Neuronal stem cell (in vitro differentiated cells): ENCODE data around the gene FBXO21.
"Not testable (repeated sequence)": the region's sequence is repeated elsewhere in the genome, so short reads cannot be mapped to it uniquely, and the experiment has no call there.

Experiments used
- DNase-seq: peaks from one replicate; pipeline ENCODE4 v3.0.0-alpha.2; 2013; ENCODE audit warnings: low spot score
- H2AFZ ChIP-seq: one replicate; pipeline ENCODE4 v1.6.1; 2013; ENCODE audit warnings: mild to moderate bottlenecking, low read length, inconsistent platforms
- H2AK5ac ChIP-seq: 2 replicates; pipeline ENCODE4 v1.6.1; 2013; ENCODE audit warnings: low read depth, mild to moderate bottlenecking, inconsistent platforms, low read length, moderate library complexity, mixed read lengths
- H2BK120ac ChIP-seq: 2 replicates; pipeline ENCODE4 v1.6.1; 2013; ENCODE audit warnings: low read depth, mild to moderate bottlenecking, inconsistent platforms, low read length, moderate library complexity, mixed read lengths
- H2BK12ac ChIP-seq: one replicate; pipeline ENCODE4 v1.6.1; 2013; ENCODE audit warnings: low read length, inconsistent platforms
- H2BK15ac ChIP-seq: 2 replicates; pipeline ENCODE4 v1.6.1; 2013; ENCODE audit warnings: mild to moderate bottlenecking, low read length, inconsistent platforms, mixed read lengths
- H2BK5ac ChIP-seq: one replicate; pipeline ENCODE4 v1.6.1; 2013; ENCODE audit warnings: inconsistent platforms, mild to moderate bottlenecking, low read length, moderate library complexity
- H3K14ac ChIP-seq: one replicate; pipeline ENCODE4 v1.6.1; 2013; ENCODE audit warnings: low read length, inconsistent platforms
- H3K18ac ChIP-seq: 2 replicates; pipeline ENCODE4 v1.6.1; 2013; ENCODE audit warnings: low read length, inconsistent platforms
- H3K23ac ChIP-seq: 2 replicates; pipeline ENCODE4 v1.6.1; 2013; ENCODE audit warnings: low read depth, mild to moderate bottlenecking, mixed read lengths, low read length, inconsistent platforms; ENCODE audit not compliant: poor library complexity
- H3K27ac ChIP-seq: replicated peaks from 3 replicates; pipeline ENCODE4 v1.5.1; 2013; ENCODE audit warnings: low read length, inconsistent platforms
- H3K27me3 ChIP-seq, 3 experiments: 2 replicates each; pipeline ENCODE4 v1.6.1; 2013; ENCODE audit warnings: low read length in 3 of 3, mild to moderate bottlenecking in 2 of 3, inconsistent platforms in 1 of 3, low read depth in 1 of 3, mixed read lengths in 1 of 3, moderate library complexity in 1 of 3; ENCODE audit not compliant: control insufficient read depth in 3 of 3, insufficient read depth in 3 of 3
- H3K36me3 ChIP-seq, 2 donors: replicated peaks in 1 of 2; 2 replicates each; pipeline ENCODE4 v1.6.1; 2013; ENCODE audit warnings: low read length in 2 of 2; ENCODE audit not compliant: control insufficient read depth in 2 of 2, insufficient read depth in 2 of 2
- H3K4ac ChIP-seq: 2 replicates; pipeline ENCODE4 v1.6.1; 2013; ENCODE audit warnings: inconsistent platforms, mild to moderate bottlenecking, low read length, moderate library complexity
- H3K4me1 ChIP-seq, 2 donors: 1 replicate in 1 of 2; 2 replicates in 1 of 2; pipeline ENCODE4 v1.6.1; 2013; ENCODE audit warnings: low read length in 2 of 2, low read depth in 1 of 2; ENCODE audit not compliant: control insufficient read depth in 2 of 2, insufficient read depth in 1 of 2
- H3K4me2 ChIP-seq: one replicate; pipeline ENCODE4 v1.6.1; 2013; ENCODE audit warnings: mild to moderate bottlenecking, low read length, inconsistent platforms; ENCODE audit not compliant: insufficient read depth, poor library complexity, severe bottlenecking
- H3K4me3 ChIP-seq, 2 donors: 2 replicates each; pipeline ENCODE4 v1.5.1; 2013; ENCODE audit warnings: low read length in 2 of 2, mild to moderate bottlenecking in 2 of 2, inconsistent platforms in 1 of 2, moderate library complexity in 1 of 2
- H3K79me1 ChIP-seq: one replicate; pipeline ENCODE4 v1.6.1; 2013; ENCODE audit warnings: low read depth, mild to moderate bottlenecking, inconsistent platforms, low read length, moderate library complexity
- H3K9ac ChIP-seq: one replicate; pipeline ENCODE4 v1.6.1; 2013; ENCODE audit warnings: mild to moderate bottlenecking, low read depth, low read length, inconsistent platforms; ENCODE audit not compliant: poor library complexity
- H3K9me3 ChIP-seq, 2 donors: replicated peaks in 1 of 2; 2 replicates each; pipeline versions ENCODE3 to v1.6.1; 2013; ENCODE audit warnings: low read length in 2 of 2, mild to moderate bottlenecking in 2 of 2, inconsistent platforms in 1 of 2, low read depth in 1 of 2, mixed read lengths in 1 of 2, moderate library complexity in 1 of 2; ENCODE audit not compliant: control insufficient read depth in 2 of 2, insufficient read depth in 1 of 2
- H4K8ac ChIP-seq: one replicate; pipeline ENCODE4 v1.6.1; 2013; ENCODE audit warnings: low read depth, mild to moderate bottlenecking, inconsistent platforms, low read length, moderate library complexity
- H4K91ac ChIP-seq: one replicate; pipeline ENCODE4 v1.6.1; 2013; ENCODE audit warnings: low read length, low read depth, mild to moderate bottlenecking, inconsistent platforms; ENCODE audit not compliant: poor library complexity
- WGBS, 2 donors: extraction: QIAGEN DNeasy Blood & Tissue Kit; methylation state at CpG; one replicate each; pipeline ENCODE4 v1.1.7; 2013; ENCODE audit warnings: missing lambda C conversion rate in 2 of 2, mixed read lengths in 1 of 2; ENCODE audit not compliant: insufficient read length in 2 of 2, insufficient replicate concordance in 1 of 2; ENCODE audit errors: extremely low coverage in 2 of 2; 5-methylcytosine and 5-hydroxymethylcytosine counted together

Gene FBXO21

GRCh38 chr12:117111386-117111785 is 78.9 kb downstream of the FBXO21 start:
- peaks cover 4 to 8% of the 10 kb centered on the region in 2 donors for H3K4me1 ChIP-seq
- peak overlapping the region; percentile 34 for H2BK15ac ChIP-seq
- H2BK12ac ChIP-seq = no peak overlapping the region
- no peak overlapping the region for H3K4ac ChIP-seq
- no peak overlapping the region for H3K4me3 ChIP-seq
- H3K18ac ChIP-seq = peak overlapping the region; percentile 32
- H2AK5ac ChIP-seq = no peak overlapping the region
- no peak overlapping the region for H3K14ac ChIP-seq
- no peaks in the 10 kb centered on the region for H3K36me3 ChIP-seq
- H4K8ac ChIP-seq = no peak overlapping the region
- peak overlapping the region; percentile 66 for H3K9ac ChIP-seq
- H2BK120ac ChIP-seq = no peak overlapping the region
- peak overlapping the region; percentile 55 for H2AFZ ChIP-seq
- H3K27me3 ChIP-seq = peaks cover 0 to 3% (median 0%) of the 10 kb centered on the region in 3 experiments
- whole genome bisulfite sequencing, 2 donors = no CpG with 5 or more reads among the region's 6 CpGs
- no peak overlapping the region for H3K27ac ChIP-seq
- H3K79me1 ChIP-seq = no peaks in the 10 kb centered on the region
- H2BK5ac ChIP-seq = peak overlapping the region; percentile 58
- H3K4me2 ChIP-seq = no peak overlapping the region
- no peak for DNase-seq
- H3K23ac ChIP-seq = no peak overlapping the region
- peak overlapping the region; percentile 7 for H4K91ac ChIP-seq
- no peaks in the 10 kb centered on the region for H3K9me3 ChIP-seq

- WGBS, 2 donors = no CpG with 5 or more reads among the region's 8 CpGs
Observed at GRCh38 chr12:117109943-117110635, 80.2 kb downstream of the FBXO21 start.

GRCh38 chr12:117105902-117106301 is 84.4 kb downstream of the FBXO21 start:
- no peak overlapping the region for H3K9ac ChIP-seq
- no peak overlapping the region for H2BK15ac ChIP-seq

More at GRCh38 chr12:117109943-117110635, 80.2 kb downstream of the FBXO21 start:
- no peak overlapping the region for H3K4ac ChIP-seq
- no peak overlapping the region for H2BK120ac ChIP-seq
- H3K18ac ChIP-seq = no peak overlapping the region
- no peak overlapping the region for H2BK15ac ChIP-seq
- H3K27me3 ChIP-seq = peaks cover 0 to 3% (median 0%) of the 10 kb centered on the region in 3 experiments
- no peak overlapping the region for H2BK5ac ChIP-seq
- H3K79me1 ChIP-seq = no peaks in the 10 kb centered on the region
- H3K4me3 ChIP-seq = no peak overlapping the region
- no peak overlapping the region for H2BK12ac ChIP-seq
- no peak overlapping the region for H3K27ac ChIP-seq
- H4K8ac ChIP-seq = no peak overlapping the region
- H3K23ac ChIP-seq = no peak overlapping the region
- H3K9ac ChIP-seq = no peak overlapping the region
- no peak overlapping the region for H3K4me2 ChIP-seq
- no peaks in the 10 kb centered on the region for H3K36me3 ChIP-seq
- no peak overlapping the region for H2AFZ ChIP-seq
- no peak overlapping the region for H3K14ac ChIP-seq
- peaks cover 0 to 4% of the 10 kb centered on the region in 2 donors for H3K9me3 ChIP-seq
- H2AK5ac ChIP-seq = no peak overlapping the region
- no peak overlapping the region for H4K91ac ChIP-seq
- H3K4me1 ChIP-seq = peaks cover 4 to 8% of the 10 kb centered on the region in 2 donors
- no peak for DNase-seq

GRCh38 chr12:117104003-117104402 is 86.3 kb downstream of the FBXO21 start:
- H2BK120ac ChIP-seq, H3K14ac ChIP-seq, H2BK12ac ChIP-seq, H3K23ac ChIP-seq, H2AK5ac ChIP-seq, H3K9me3 ChIP-seq, H3K79me1 ChIP-seq, H4K91ac ChIP-seq, H3K18ac ChIP-seq, H3K9ac ChIP-seq, H3K4me3 ChIP-seq, H3K4me2 ChIP-seq, H2BK5ac ChIP-seq, H2BK15ac ChIP-seq, DNase-seq, H3K4ac ChIP-seq, H4K8ac ChIP-seq, H3K27ac ChIP-seq, H2AFZ ChIP-seq, H3K36me3 ChIP-seq: not testable (repeated sequence)
- H3K27me3 ChIP-seq = peaks cover 0 to 30% (median 1%) of the 10 kb centered on the region in 3 experiments
- no CpG with 5 or more reads among the region's 2 CpGs for WGBS, 2 donors
- H3K4me1 ChIP-seq = peaks cover 5 to 12% of the 10 kb centered on the region in 2 donors

More at GRCh38 chr12:117105902-117106301, 84.4 kb downstream of the FBXO21 start:
- WGBS, 2 donors = no CpG with 5 or more reads among the region's 12 CpGs
- H3K27me3 ChIP-seq = peaks cover 0 to 18% (median 0%) of the 10 kb centered on the region in 3 experiments
- no peak overlapping the region for H3K4ac ChIP-seq
- H3K4me3 ChIP-seq = no peak overlapping the region
- H2AFZ ChIP-seq = no peak overlapping the region
- no peak overlapping the region for H3K4me2 ChIP-seq
- H3K9me3 ChIP-seq = peaks cover 0 to 4% of the 10 kb centered on the region in 2 donors
- H3K14ac ChIP-seq = no peak overlapping the region
- no peaks in the 10 kb centered on the region for H3K79me1 ChIP-seq
- no peak overlapping the region for H2BK120ac ChIP-seq
- H3K27ac ChIP-seq = no peak overlapping the region
- H2BK12ac ChIP-seq = no peak overlapping the region
- H4K8ac ChIP-seq = no peak overlapping the region
- no peak overlapping the region for H2BK5ac ChIP-seq
- H3K18ac ChIP-seq = no peak overlapping the region
- DNase-seq = no peak
- no peak overlapping the region for H4K91ac ChIP-seq
- peaks cover 5 to 9% of the 10 kb centered on the region in 2 donors for H3K4me1 ChIP-seq
- H3K36me3 ChIP-seq = no peaks in the 10 kb centered on the region
- no peak overlapping the region for H2AK5ac ChIP-seq
- H3K23ac ChIP-seq = no peak overlapping the region
